A673 (cell line): ENCODE results near the gene PLPP1.

Experiments
- EZH2 ChIP-seq: fragments of 200-600 bp; sonication (generic); IDR thresholded peaks from 2 replicates; pipeline ENCODE4 v1.6.1; 2017; ENCODE audit warnings: borderline replicate concordance, low read depth, mild to moderate bottlenecking, mixed read lengths, antibody characterized with exemption, low read length; ENCODE audit not compliant: poor library complexity, severe bottlenecking
- TF ChIP-seq, protein P1 (sequence below): fragments of 300-800, 200-600 bp; sonication (generic); conservative IDR thresholded peaks from 2 replicates; pipeline ENCODE4 v1.5.1; 2017; ENCODE audit warnings: low read depth, mild to moderate bottlenecking, antibody characterized with exemption, low read length, moderate library complexity, mixed read lengths

- TF ChIP-seq, protein P1, sequence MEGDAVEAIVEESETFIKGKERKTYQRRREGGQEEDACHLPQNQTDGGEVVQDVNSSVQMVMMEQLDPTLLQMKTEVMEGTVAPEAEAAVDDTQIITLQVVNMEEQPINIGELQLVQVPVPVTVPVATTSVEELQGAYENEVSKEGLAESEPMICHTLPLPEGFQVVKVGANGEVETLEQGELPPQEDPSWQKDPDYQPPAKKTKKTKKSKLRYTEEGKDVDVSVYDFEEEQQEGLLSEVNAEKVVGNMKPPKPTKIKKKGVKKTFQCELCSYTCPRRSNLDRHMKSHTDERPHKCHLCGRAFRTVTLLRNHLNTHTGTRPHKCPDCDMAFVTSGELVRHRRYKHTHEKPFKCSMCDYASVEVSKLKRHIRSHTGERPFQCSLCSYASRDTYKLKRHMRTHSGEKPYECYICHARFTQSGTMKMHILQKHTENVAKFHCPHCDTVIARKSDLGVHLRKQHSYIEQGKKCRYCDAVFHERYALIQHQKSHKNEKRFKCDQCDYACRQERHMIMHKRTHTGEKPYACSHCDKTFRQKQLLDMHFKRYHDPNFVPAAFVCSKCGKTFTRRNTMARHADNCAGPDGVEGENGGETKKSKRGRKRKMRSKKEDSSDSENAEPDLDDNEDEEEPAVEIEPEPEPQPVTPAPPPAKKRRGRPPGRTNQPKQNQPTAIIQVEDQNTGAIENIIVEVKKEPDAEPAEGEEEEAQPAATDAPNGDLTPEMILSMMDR: no peak
- no peak for TF ChIP-seq EZH2
Observed at GRCh38 chr5:55497712-55498111, 37.1 kb downstream of the PLPP1 start.
